ENCODE data around the gene SETD1A. TPM values are rescaled to one million over a fixed set of nuclear protein-coding genes. Genes with fewer than 3 reads are reported as not detected.
A peak's percentile ranks its signal among the peaks of the same experiment; 100 is the strongest.

The SETD1A gene
- polyA plus RNA-seq, result 1 to 10 TPM; 6.8 to 9.6 TPM

DNA sequence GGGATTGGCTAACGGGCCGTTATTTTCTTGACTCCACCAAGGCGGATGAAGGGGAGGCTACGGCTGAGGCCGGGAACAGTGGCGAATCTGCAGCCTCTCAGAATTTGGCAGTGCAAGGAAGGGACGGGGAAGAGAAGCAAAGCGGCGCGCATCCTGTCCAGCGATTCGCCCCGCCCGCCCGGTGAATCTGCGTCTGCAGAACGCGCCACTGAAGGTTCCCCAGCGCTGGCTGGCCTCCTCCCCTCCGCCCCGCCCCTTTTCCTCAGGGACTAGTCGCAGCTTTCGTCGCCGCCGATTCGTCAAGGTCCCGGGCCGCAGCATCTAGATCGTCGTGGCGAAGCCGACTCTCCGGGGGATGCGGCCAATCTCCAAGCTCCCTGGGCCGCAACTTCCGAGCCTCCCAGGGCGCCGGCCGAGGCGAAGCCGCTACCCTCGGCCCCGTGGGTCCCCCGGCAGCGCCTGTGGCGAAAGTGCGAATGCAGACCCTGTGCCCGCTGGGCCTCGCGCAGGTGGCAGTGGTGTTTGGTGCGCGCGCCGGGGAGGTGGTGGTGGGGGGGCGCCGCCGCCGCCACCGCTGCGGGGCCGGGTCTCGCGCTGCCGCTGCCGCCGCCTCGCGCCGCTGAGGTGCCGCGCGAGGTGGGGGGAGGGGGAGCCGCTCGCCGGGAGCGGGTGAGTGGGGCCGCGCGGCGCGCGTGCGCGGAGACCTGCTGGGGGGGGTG is at the start of gene SETD1A:
SETD1A (plus strand) TSS at position 299 of the 719 bp plus-strand sequence. CDS start 978 bp downstream, outside the sequence.
- Histone ChIP-seq H3K9me3 (ENCODE audit: control insufficient read depth in 2 of 2, insufficient read depth in 1 of 2, low read depth in 1 of 2, low read length in 1 of 2) (no peaks in the 10 kb centered on the region), H3K27ac (ENCODE audit: low read depth in 2 of 2, low read length in 1 of 2) (peak within 1 kb of the TSS; percentile 96 to 98), H3K27me3 (ENCODE audit: control insufficient read depth in 1 of 2, insufficient read depth in 2 of 2, low read length in 2 of 2) (no peaks in the 10 kb centered on the region), H3K4me3 (ENCODE audit: low read depth in 1 of 2, low read length in 2 of 2) (peak within 1 kb of the TSS; percentile 90), H3K4me1 (ENCODE audit: control insufficient read depth in 2 of 2, insufficient read depth in 2 of 2, low read length in 1 of 2) (peaks cover 9 to 15% of the 10 kb centered on the region in 2 donors), H3K36me3 (ENCODE audit: control insufficient read depth in 2 of 2, insufficient read depth in 2 of 2, low read length in 1 of 2) (peaks cover 6 to 12% of the 10 kb centered on the region in 2 donors)
- 0 to 1% methylated on average over 48 to 85 of the region's 85 CpGs for WGBS, 2 donors

DNA sequence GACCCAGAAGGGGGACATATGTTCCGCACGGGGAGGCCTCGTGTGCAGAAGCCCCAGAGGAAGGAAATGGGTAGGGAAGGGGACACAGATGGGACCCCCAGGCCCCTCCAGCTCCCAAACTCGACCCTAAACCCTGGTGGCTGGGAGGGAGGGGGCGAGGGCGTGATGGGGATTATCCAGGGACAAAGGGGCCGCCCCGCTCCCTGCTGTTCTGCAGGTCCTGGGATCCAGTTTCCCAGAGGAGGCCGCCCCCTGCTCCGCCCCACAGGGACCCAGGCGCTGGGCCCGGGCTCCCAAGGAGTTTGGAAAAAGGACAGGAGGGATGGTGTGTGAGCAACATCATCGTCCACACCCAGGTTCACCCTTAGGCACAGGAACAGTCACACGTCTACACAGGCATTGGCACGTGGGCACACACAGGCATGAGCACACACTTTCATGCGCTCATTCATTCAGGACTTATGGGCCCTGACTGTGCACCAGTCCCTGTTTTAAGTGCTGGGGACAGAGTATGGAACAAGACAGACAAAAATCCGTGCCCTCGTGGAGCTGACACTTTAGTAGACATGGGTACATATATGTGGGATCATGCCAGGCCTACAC is 47.0 kb upstream of the SETD1A start:
- Histone ChIP-seq H3K4me3 (ENCODE audit: low read depth in 1 of 2, low read length in 2 of 2) (no peak overlapping the region), H3K27me3 (ENCODE audit: control insufficient read depth in 1 of 2, insufficient read depth in 2 of 2, low read length in 2 of 2) (no peaks in the 10 kb centered on the region), H3K27ac (ENCODE audit: low read depth in 2 of 2, low read length in 1 of 2) (peak overlapping the region in 1 of 2 donors; percentile 5), H3K36me3 (ENCODE audit: control insufficient read depth in 2 of 2, insufficient read depth in 2 of 2, low read length in 1 of 2) (no peaks in the 10 kb centered on the region), H3K4me1 (ENCODE audit: control insufficient read depth in 2 of 2, insufficient read depth in 2 of 2, low read length in 1 of 2) (peaks cover 0 to 11% of the 10 kb centered on the region in 2 donors), H3K9me3 (ENCODE audit: control insufficient read depth in 2 of 2, insufficient read depth in 1 of 2, low read depth in 1 of 2, low read length in 1 of 2) (no peaks in the 10 kb centered on the region)
- WGBS, 2 donors, result 45 to 56% methylated on average over 16 to 18 of the region's 18 CpGs

DNA sequence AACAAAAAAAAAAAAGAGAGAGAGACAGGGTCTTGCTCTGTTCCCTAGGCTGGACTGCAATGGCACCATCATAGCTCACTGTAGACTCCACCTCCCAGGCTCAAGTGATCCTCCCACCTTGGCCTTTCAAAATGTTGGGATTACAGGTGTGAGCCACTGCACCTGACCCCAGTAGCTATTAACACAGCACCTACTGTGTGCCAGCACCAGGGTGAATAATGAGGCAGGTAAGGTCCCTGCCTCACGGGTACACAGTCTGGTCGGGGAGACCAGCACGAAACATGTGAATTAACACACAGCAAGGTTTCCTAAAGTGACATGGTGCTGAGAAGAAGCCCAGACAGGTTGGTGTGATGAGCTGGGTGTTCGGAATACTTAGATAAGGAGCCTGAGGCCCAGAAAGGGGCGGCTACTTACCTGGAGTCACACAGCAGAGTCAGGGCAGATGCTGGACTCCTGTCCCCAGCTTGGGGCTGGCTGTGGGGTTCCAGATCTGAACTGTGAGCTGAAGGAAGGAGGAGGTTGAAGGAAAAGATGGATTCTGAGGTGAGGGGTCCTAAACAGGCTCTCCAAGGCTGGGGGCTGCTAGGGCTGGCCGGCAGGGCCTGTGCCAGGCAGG is 44.7 kb upstream of the SETD1A start:
- 89 to 90% methylated on average over 6 of the region's 6 CpGs for whole genome bisulfite sequencing, 2 donors
- Histone ChIP-seq H3K27ac (ENCODE audit: low read depth in 2 of 2, low read length in 1 of 2) (no peak overlapping the region), H3K4me1 (ENCODE audit: control insufficient read depth in 2 of 2, insufficient read depth in 2 of 2, low read length in 1 of 2) (peaks cover 0 to 11% of the 10 kb centered on the region in 2 donors), H3K9me3 (ENCODE audit: control insufficient read depth in 2 of 2, insufficient read depth in 1 of 2, low read depth in 1 of 2, low read length in 1 of 2) (no peaks in the 10 kb centered on the region), H3K36me3 (ENCODE audit: control insufficient read depth in 2 of 2, insufficient read depth in 2 of 2, low read length in 1 of 2) (no peaks in the 10 kb centered on the region), H3K27me3 (ENCODE audit: control insufficient read depth in 1 of 2, insufficient read depth in 2 of 2, low read length in 2 of 2) (no peaks in the 10 kb centered on the region), H3K4me3 (ENCODE audit: low read depth in 1 of 2, low read length in 2 of 2) (no peak overlapping the region)

DNA sequence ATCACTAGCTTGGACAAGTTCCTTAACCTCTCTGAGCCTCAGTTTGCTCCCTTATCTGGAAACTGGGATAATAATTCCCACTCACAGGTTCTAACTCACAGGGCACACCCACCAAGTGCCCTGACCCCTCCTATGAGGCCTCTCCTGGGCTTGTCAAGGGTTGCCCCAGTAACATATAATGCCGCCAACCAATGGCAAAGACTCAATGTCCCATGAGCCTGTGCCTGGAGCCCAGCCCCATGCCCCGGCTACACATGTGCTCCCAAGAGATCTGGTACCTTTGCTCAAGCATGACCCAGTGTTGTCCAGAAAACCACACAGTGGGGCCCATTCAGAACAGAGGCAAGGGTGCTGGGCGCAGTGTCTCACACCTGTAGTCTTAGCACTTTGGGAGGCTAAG is 42.7 kb upstream of the SETD1A start:
- Histone ChIP-seq H3K9me3 (ENCODE audit: control insufficient read depth in 2 of 2, insufficient read depth in 1 of 2, low read depth in 1 of 2, low read length in 1 of 2) (no peaks in the 10 kb centered on the region), H3K4me3 (ENCODE audit: low read depth in 1 of 2, low read length in 2 of 2) (no peak overlapping the region), H3K27me3 (ENCODE audit: control insufficient read depth in 1 of 2, insufficient read depth in 2 of 2, low read length in 2 of 2) (no peaks in the 10 kb centered on the region), H3K4me1 (ENCODE audit: control insufficient read depth in 2 of 2, insufficient read depth in 2 of 2, low read length in 1 of 2) (peaks cover 0 to 11% of the 10 kb centered on the region in 2 donors), H3K27ac (ENCODE audit: low read depth in 2 of 2, low read length in 1 of 2) (no peak overlapping the region), H3K36me3 (ENCODE audit: control insufficient read depth in 2 of 2, insufficient read depth in 2 of 2, low read length in 1 of 2) (no peaks in the 10 kb centered on the region)
- 86 to 88% methylated on average over 3 of the region's 3 CpGs for WGBS, 2 donors

DNA sequence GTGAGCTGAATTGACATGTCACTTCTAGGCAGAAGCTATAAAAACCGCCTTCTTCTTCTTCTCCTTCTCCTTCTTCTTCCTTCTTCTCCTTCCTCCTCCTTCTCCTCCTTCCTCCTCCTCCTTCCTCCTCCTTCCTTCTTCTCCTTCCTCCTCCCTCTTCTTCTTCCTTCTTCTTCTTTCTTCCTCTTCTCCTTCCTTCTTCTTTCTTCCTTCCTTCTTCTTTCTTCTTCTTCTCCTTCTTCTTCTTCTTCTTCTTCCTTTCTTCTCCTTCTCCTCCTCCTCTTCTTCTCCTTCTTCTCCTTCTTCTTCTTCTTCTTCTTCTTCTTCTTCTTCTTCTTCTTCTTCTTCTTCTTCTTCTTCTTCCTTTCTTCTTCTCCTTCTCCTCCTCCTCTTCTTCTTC is 38.9 kb upstream of the SETD1A start:
- no peaks in the 10 kb centered on the region for H3K9me3 ChIP-seq (ENCODE audit: control insufficient read depth in 2 of 2, insufficient read depth in 1 of 2, low read depth in 1 of 2, low read length in 1 of 2)
- H3K4me1 ChIP-seq (ENCODE audit: control insufficient read depth in 2 of 2, insufficient read depth in 2 of 2, low read length in 1 of 2), result no peaks in the 10 kb centered on the region
- no peaks in the 10 kb centered on the region for H3K27me3 ChIP-seq (ENCODE audit: control insufficient read depth in 1 of 2, insufficient read depth in 2 of 2, low read length in 2 of 2)
- no peak overlapping the region for H3K4me3 ChIP-seq (ENCODE audit: low read depth in 1 of 2, low read length in 2 of 2)
- 64 to 87% methylated on average over 1 of the region's 1 CpG for WGBS, 2 donors
- no peaks in the 10 kb centered on the region for H3K36me3 ChIP-seq (ENCODE audit: control insufficient read depth in 2 of 2, insufficient read depth in 2 of 2, low read length in 1 of 2)
- H3K27ac ChIP-seq (ENCODE audit: low read depth in 2 of 2, low read length in 1 of 2), result no peak overlapping the region

DNA sequence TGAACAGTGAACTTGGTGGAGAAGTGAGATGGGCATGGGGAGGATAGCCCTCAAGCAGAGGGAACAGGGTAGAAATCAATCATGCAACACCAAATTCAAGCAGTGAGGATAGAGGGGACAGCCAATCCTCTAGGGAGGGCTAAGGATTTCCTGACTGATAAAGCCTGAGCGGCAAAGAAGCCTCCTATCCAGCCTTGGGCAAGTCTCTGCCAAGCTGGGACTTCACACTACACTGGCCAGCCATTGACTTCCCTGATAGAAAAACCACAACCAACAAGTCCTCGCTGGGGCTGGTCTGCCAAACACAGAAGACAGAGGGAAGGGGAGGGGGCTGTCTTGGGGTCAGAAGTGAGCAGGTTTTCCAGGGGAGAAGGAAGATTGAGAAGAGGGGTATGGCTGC is 36.7 kb upstream of the SETD1A start:
- H3K4me1 ChIP-seq (ENCODE audit: control insufficient read depth in 2 of 2, insufficient read depth in 2 of 2, low read length in 1 of 2), result no peaks in the 10 kb centered on the region
- no peak overlapping the region for H3K4me3 ChIP-seq (ENCODE audit: low read depth in 1 of 2, low read length in 2 of 2)
- no peak overlapping the region for H3K27ac ChIP-seq (ENCODE audit: low read depth in 2 of 2, low read length in 1 of 2)
- 73 to 78% methylated on average over 2 of the region's 2 CpGs for WGBS, 2 donors
- no peaks in the 10 kb centered on the region for H3K27me3 ChIP-seq (ENCODE audit: control insufficient read depth in 1 of 2, insufficient read depth in 2 of 2, low read length in 2 of 2)
- no peaks in the 10 kb centered on the region for H3K9me3 ChIP-seq (ENCODE audit: control insufficient read depth in 2 of 2, insufficient read depth in 1 of 2, low read depth in 1 of 2, low read length in 1 of 2)
- no peaks in the 10 kb centered on the region for H3K36me3 ChIP-seq (ENCODE audit: control insufficient read depth in 2 of 2, insufficient read depth in 2 of 2, low read length in 1 of 2)

DNA sequence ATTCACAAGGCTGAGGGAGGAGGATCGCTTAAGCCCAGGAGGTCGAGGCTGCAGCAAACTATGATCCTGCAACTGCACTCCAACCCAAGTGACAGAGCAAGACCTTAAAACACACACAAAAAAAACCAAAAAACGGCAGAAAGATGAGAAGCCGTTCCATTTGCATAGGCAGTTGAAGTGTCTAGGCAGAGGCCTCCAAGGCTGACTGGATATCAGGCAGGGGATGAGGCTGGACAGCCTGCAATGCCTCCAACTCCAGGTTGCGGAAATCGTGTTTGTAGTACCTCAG is 36.2 kb upstream of the SETD1A start:
- WGBS, 2 donors, result 23 to 25% methylated on average over 6 of the region's 6 CpGs
- Histone ChIP-seq H3K4me1 (ENCODE audit: control insufficient read depth in 2 of 2, insufficient read depth in 2 of 2, low read length in 1 of 2) (no peaks in the 10 kb centered on the region), H3K36me3 (ENCODE audit: control insufficient read depth in 2 of 2, insufficient read depth in 2 of 2, low read length in 1 of 2) (peaks cover 0 to 4% of the 10 kb centered on the region in 2 donors), H3K9me3 (ENCODE audit: control insufficient read depth in 2 of 2, insufficient read depth in 1 of 2, low read depth in 1 of 2, low read length in 1 of 2) (no peaks in the 10 kb centered on the region), H3K27me3 (ENCODE audit: control insufficient read depth in 1 of 2, insufficient read depth in 2 of 2, low read length in 2 of 2) (no peaks in the 10 kb centered on the region), H3K27ac (ENCODE audit: low read depth in 2 of 2, low read length in 1 of 2) (peak overlapping the region; percentile 91 to 95), H3K4me3 (ENCODE audit: low read depth in 1 of 2, low read length in 2 of 2) (peak overlapping the region; percentile 46 to 78)

DNA sequence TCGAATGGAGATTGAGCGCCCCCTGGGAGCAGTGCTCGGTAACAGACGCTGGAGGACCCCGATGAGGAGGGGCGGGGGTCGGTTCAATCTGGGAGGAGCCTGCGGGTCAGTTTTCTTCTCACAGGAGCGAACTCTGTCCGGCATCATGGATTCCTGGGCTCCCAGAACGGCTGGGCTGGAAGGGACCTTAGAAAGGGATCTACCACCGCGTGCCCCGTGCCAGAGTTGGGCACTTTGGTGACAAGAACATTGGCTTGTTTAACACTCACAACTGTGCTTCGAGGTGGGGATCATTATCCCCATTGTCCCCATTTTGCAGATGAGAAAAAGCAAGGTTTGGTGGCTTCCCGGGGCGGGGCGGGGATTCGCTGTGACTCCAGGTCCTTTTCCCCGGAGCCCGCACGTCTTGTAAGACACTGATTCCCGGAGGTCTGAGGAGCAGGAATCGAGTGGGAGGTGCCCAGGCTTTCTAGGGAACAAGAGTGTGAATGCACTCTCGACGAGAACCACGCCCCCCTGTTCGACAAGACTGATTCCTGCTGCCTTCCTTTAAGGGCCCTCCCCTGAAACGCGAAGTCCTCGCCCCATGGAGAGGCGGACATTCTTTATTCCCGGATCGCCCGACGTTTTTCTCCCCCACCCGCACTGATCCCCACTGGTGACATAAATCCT is 35.7 kb upstream of the SETD1A start:
- H3K27ac ChIP-seq (ENCODE audit: low read depth in 2 of 2, low read length in 1 of 2), result peak overlapping the region; percentile 91 to 95
- 0% methylated on average over 37 of the region's 37 CpGs for WGBS, 2 donors
- H3K36me3 ChIP-seq (ENCODE audit: control insufficient read depth in 2 of 2, insufficient read depth in 2 of 2, low read length in 1 of 2), result peaks cover 0 to 4% of the 10 kb centered on the region in 2 donors
- no peaks in the 10 kb centered on the region for H3K27me3 ChIP-seq (ENCODE audit: control insufficient read depth in 1 of 2, insufficient read depth in 2 of 2, low read length in 2 of 2)
- no peaks in the 10 kb centered on the region for H3K9me3 ChIP-seq (ENCODE audit: control insufficient read depth in 2 of 2, insufficient read depth in 1 of 2, low read depth in 1 of 2, low read length in 1 of 2)
- no peaks in the 10 kb centered on the region for H3K4me1 ChIP-seq (ENCODE audit: control insufficient read depth in 2 of 2, insufficient read depth in 2 of 2, low read length in 1 of 2)
- H3K4me3 ChIP-seq (ENCODE audit: low read depth in 1 of 2, low read length in 2 of 2), result peak overlapping the region; percentile 46 to 78

DNA sequence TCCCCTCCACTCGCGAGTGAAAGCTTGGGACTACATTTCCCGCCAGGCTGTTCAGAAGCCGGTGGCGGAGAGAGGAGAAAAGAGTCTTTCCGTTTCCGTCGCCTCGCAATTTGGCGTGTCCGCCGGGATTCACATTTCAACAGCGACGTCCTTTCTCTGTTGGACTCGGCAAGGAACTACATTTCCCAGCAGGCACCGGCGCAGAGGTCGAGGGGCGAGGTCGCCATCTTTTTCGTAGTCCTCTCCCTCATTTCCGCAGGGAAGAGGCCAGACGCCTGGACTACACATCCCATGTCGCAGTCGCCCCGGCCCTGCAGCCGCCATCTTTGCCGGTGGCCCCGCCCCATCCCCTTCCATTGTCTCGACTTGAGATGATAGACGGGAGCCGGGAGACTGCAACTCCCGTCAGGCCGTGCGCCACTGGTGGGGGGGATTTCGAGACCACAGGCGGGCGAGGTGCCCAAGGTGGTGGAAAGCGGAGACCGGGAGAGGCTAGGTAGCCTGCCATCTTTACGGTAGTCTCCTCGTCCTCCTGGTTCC is 35.1 kb upstream of the SETD1A start:
- H3K9me3 ChIP-seq (ENCODE audit: control insufficient read depth in 2 of 2, insufficient read depth in 1 of 2, low read depth in 1 of 2, low read length in 1 of 2), result no peaks in the 10 kb centered on the region
- peak overlapping the region; percentile 60 to 78 for H3K4me3 ChIP-seq (ENCODE audit: low read depth in 1 of 2, low read length in 2 of 2)
- H3K36me3 ChIP-seq (ENCODE audit: control insufficient read depth in 2 of 2, insufficient read depth in 2 of 2, low read length in 1 of 2), result peaks cover 0 to 4% of the 10 kb centered on the region in 2 donors
- peaks cover 1 to 3% of the 10 kb centered on the region in 2 donors for H3K4me1 ChIP-seq (ENCODE audit: control insufficient read depth in 2 of 2, insufficient read depth in 2 of 2, low read length in 1 of 2)
- peak overlapping the region; percentile 97 to 99 for H3K27ac ChIP-seq (ENCODE audit: low read depth in 2 of 2, low read length in 1 of 2)
- H3K27me3 ChIP-seq (ENCODE audit: control insufficient read depth in 1 of 2, insufficient read depth in 2 of 2, low read length in 2 of 2), result no peaks in the 10 kb centered on the region
- WGBS, 2 donors, result 0% methylated on average over 42 of the region's 42 CpGs
